Forelimb muscle (tissue), 1 donor: ENCODE measurements around the gene TTC32. TPM values are rescaled to one million over a fixed set of nuclear protein-coding genes. Genes with fewer than 3 reads are reported as not detected.

ENCODE experiments used
- DNase-seq: peaks from one replicate; pipeline ENCODE4 v3.0.0-alpha.2; 2013; ENCODE audit warnings: low read depth
- polyA plus RNA-seq: library from polyadenylated mRNA; unstranded; fragments of 120-200 nt; gene quantifications from one replicate; pipeline ENCODE4 v1.2.1, GENCODE V29; 2013; ENCODE audit not compliant: insufficient read length

The TTC32 gene
- polyA plus RNA-seq, 1 donor, result 14.3 TPM

GRCh38 chr2:19876751-19877150 lies 25.0 kb downstream of the TTC32 start:
- DNase-seq, result no peak

GRCh38 chr2:19875280-19875679 lies 26.5 kb downstream of the TTC32 start:
- DNase-seq, result no peak

GRCh38 chr2:19874726-19875125 lies 27.1 kb downstream of the TTC32 start:
- no peak for DNase-seq

GRCh38 chr2:19873014-19873413 lies 28.8 kb downstream of the TTC32 start:
- DNase-seq, result no peak

- no peak for DNase-seq
Measured at GRCh38 chr2:19872302-19872701, 29.5 kb downstream of the TTC32 start.

GRCh38 chr2:19871836-19872235 lies 29.9 kb downstream of the TTC32 start:
- DNase-seq, result no peak

GRCh38 chr2:19870792-19871191 lies 31.0 kb downstream of the TTC32 start:
- DNase-seq, result no peak

- DNase-seq, result no peak
Measured at GRCh38 chr2:19868701-19869580, 32.8 kb downstream of the TTC32 start.

GRCh38 chr2:19868224-19868623 lies 33.6 kb downstream of the TTC32 start:
- DNase-seq, result no peak

GRCh38 chr2:19866771-19867170 lies 35.0 kb downstream of the TTC32 start:
- no peak for DNase-seq

GRCh38 chr2:19865151-19865550 lies 36.6 kb downstream of the TTC32 start:
- DNase-seq, result no peak

GRCh38 chr2:19864381-19864780 lies 37.4 kb downstream of the TTC32 start:
- DNase-seq, result no peak

GRCh38 chr2:19863303-19864041 lies 38.3 kb downstream of the TTC32 start:
- DNase-seq, result peak; percentile 11

- DNase-seq, result no peak
Measured at GRCh38 chr2:19861813-19862212, 40.0 kb downstream of the TTC32 start.

- DNase-seq, result no peak
Measured at GRCh38 chr2:19860022-19860421, 41.8 kb downstream of the TTC32 start.

- DNase-seq, result no peak
Measured at GRCh38 chr2:19859565-19859964, 42.2 kb downstream of the TTC32 start.

- no peak for DNase-seq
Measured at GRCh38 chr2:19857806-19858205, 44.0 kb downstream of the TTC32 start.

- no peak for DNase-seq
Measured at GRCh38 chr2:19857100-19857499, 44.7 kb downstream of the TTC32 start.

GRCh38 chr2:19855542-19856431 lies 46.0 kb downstream of the TTC32 start:
- DNase-seq, result no peak

- DNase-seq, result no peak
Measured at GRCh38 chr2:19854596-19855541, 46.9 kb downstream of the TTC32 start.
